ENCODE measurements around the gene NSD1. TPM values are rescaled to one million over a fixed set of nuclear protein-coding genes. Genes with fewer than 3 reads are reported as not detected.
"Not testable (repeated sequence)": the region's sequence is repeated elsewhere in the genome, so short reads cannot be mapped to it uniquely, and the experiment has no call there.

Gene NSD1
- total RNA-seq, 1 experiment from 2014 or later, result 62.2 TPM

GRCh38 chr5:177142098-177142611 lies 8.6 kb downstream of the NSD1 start:
- DNase-seq, result no peak
- no peaks in the 10 kb centered on the region for H3K9me3 ChIP-seq (ENCODE audit: insufficient read depth, low read depth)
- H3K9me2 ChIP-seq (ENCODE audit: insufficient read depth), result no peaks in the 10 kb centered on the region
- peaks cover 4% of the 10 kb centered on the region for H3F3A ChIP-seq (ENCODE audit: insufficient read depth, low read depth)
- H3K4me1 ChIP-seq (replicated peaks; ENCODE audit: insufficient read depth), result no peaks in the 10 kb centered on the region
- no peak overlapping the region for H3K27ac ChIP-seq
- intact Hi-C loops (cut with micrococcal nuclease; ENCODE audit: unreplicated experiment), result no loop called here
- H4K20me1 ChIP-seq (ENCODE audit: insufficient read depth), result peaks cover 6% of the 10 kb centered on the region
- H2AFZ ChIP-seq, result no peak overlapping the region
- no peaks in the 10 kb centered on the region for H3K27me3 ChIP-seq (ENCODE audit: insufficient read depth, low read depth)
- POLR2A ChIA-PET (ENCODE audit: unreplicated experiment), result no interaction called here
- no peak for TF ChIP-seq CTCF (conservative IDR thresholded peaks at IDR 0.05)
- no peak for TF ChIP-seq EZH2 (IDR thresholded peaks at IDR 0.05; ENCODE audit: low read depth)
- peaks cover 25% of the 10 kb centered on the region for H3K36me3 ChIP-seq (ENCODE audit: low read depth)
- no TSS peak for BruUV-seq (replicated peaks)
- no peak overlapping the region for H3K4me2 ChIP-seq
- CTCF ChIA-PET, result no interaction called here
- peaks cover 35% of the 10 kb centered on the region for H3K79me2 ChIP-seq (ENCODE audit: low read depth)
- no peak overlapping the region for H3K4me3 ChIP-seq

- Histone ChIP-seq H3K4me3 (no peak overlapping the region), H3K9me3 (ENCODE audit: insufficient read depth, low read depth) (no peaks in the 10 kb centered on the region), H3K27ac (no peak overlapping the region), H3K36me3 (ENCODE audit: low read depth) (peaks cover 19% of the 10 kb centered on the region), H2AFZ (no peak overlapping the region), H3K4me2 (no peak overlapping the region), H3K27me3 (ENCODE audit: insufficient read depth, low read depth) (no peaks in the 10 kb centered on the region), H4K20me1 (ENCODE audit: insufficient read depth) (peaks cover 3% of the 10 kb centered on the region), H3K4me1 (replicated peaks; ENCODE audit: insufficient read depth) (no peaks in the 10 kb centered on the region), H3F3A (ENCODE audit: insufficient read depth, low read depth) (peaks cover 4% of the 10 kb centered on the region), H3K9me2 (ENCODE audit: insufficient read depth) (no peaks in the 10 kb centered on the region), H3K79me2 (ENCODE audit: low read depth) (peaks cover 29% of the 10 kb centered on the region)
- POLR2A ChIA-PET (ENCODE audit: unreplicated experiment), result no interaction called here
- no peak for DNase-seq
- BruUV-seq (replicated peaks), result no TSS peak
- intact Hi-C loops (cut with micrococcal nuclease; ENCODE audit: unreplicated experiment), result no loop called here
- CTCF ChIA-PET, result no interaction called here
- no peak for TF ChIP-seq CTCF (conservative IDR thresholded peaks at IDR 0.05)
- no peak for TF ChIP-seq EZH2 (IDR thresholded peaks at IDR 0.05; ENCODE audit: low read depth)
Observed at GRCh38 chr5:177142778-177143177, 9.2 kb downstream of the NSD1 start.

GRCh38 chr5:177146891-177147638 lies 13.5 kb downstream of the NSD1 start:
- no peaks in the 10 kb centered on the region for H3K9me2 ChIP-seq (ENCODE audit: insufficient read depth)
- H2AFZ ChIP-seq, result no peak overlapping the region
- H3K9me3 ChIP-seq (ENCODE audit: insufficient read depth, low read depth), result no peaks in the 10 kb centered on the region
- ChIA-PET POLR2A (ENCODE audit: unreplicated experiment) (no interaction called here), CTCF (no interaction called here)
- no peaks in the 10 kb centered on the region for H3K4me1 ChIP-seq (replicated peaks; ENCODE audit: insufficient read depth)
- H3K4me2 ChIP-seq, result no peak overlapping the region
- no peak for TF ChIP-seq CTCF (conservative IDR thresholded peaks at IDR 0.05)
- no peak for TF ChIP-seq EZH2 (IDR thresholded peaks at IDR 0.05; ENCODE audit: low read depth)
- intact Hi-C loops (cut with micrococcal nuclease; ENCODE audit: unreplicated experiment), result no loop called here
- DNase-seq, result no peak
- no peaks in the 10 kb centered on the region for H3K27me3 ChIP-seq (ENCODE audit: insufficient read depth, low read depth)
- H4K20me1 ChIP-seq (ENCODE audit: insufficient read depth), result peaks cover 5% of the 10 kb centered on the region; the same call in 1 of the 2 replicates
- BruUV-seq (replicated peaks), result no TSS peak
- H3K79me2 ChIP-seq (ENCODE audit: low read depth), result no peaks in the 10 kb centered on the region
- H3K4me3 ChIP-seq, result no peak overlapping the region
- no peak overlapping the region for H3K27ac ChIP-seq
- H3F3A ChIP-seq (ENCODE audit: insufficient read depth, low read depth), result peaks cover 4% of the 10 kb centered on the region; the same call in 1 of the 2 replicates
- peaks cover 24% of the 10 kb centered on the region; the same call in 1 of the 2 replicates for H3K36me3 ChIP-seq (ENCODE audit: low read depth)

- intact Hi-C loops (cut with micrococcal nuclease; ENCODE audit: unreplicated experiment); CTCF ChIA-PET; H2AFZ ChIP-seq; H3K27me3 ChIP-seq (ENCODE audit: insufficient read depth, low read depth); H4K20me1 ChIP-seq (ENCODE audit: insufficient read depth); H3K27ac ChIP-seq; H3K9me3 ChIP-seq (ENCODE audit: insufficient read depth, low read depth); H3F3A ChIP-seq (ENCODE audit: insufficient read depth, low read depth); DNase-seq; H3K4me2 ChIP-seq; H3K9me2 ChIP-seq (ENCODE audit: insufficient read depth); H3K4me1 ChIP-seq (replicated peaks; ENCODE audit: insufficient read depth); H3K4me3 ChIP-seq; BruUV-seq (replicated peaks); POLR2A ChIA-PET (ENCODE audit: unreplicated experiment); H3K79me2 ChIP-seq (ENCODE audit: low read depth): not testable (repeated sequence)
- H3K36me3 ChIP-seq (ENCODE audit: low read depth), result peaks cover 10% of the 10 kb centered on the region; the same call in 1 of the 2 replicates
Observed at GRCh38 chr5:177150061-177150460, 16.5 kb downstream of the NSD1 start.
